NCI-H1436 treated with DMSO at 0.1 percent for 48 hours (cell line): ENCODE results near the gene DYNC1I1.

Experiments
- DNase-seq: peaks from one replicate; lab custom pipeline; 2025; lab: John Stamatoyannopoulos, UW

The DYNC1I1 gene

DNA sequence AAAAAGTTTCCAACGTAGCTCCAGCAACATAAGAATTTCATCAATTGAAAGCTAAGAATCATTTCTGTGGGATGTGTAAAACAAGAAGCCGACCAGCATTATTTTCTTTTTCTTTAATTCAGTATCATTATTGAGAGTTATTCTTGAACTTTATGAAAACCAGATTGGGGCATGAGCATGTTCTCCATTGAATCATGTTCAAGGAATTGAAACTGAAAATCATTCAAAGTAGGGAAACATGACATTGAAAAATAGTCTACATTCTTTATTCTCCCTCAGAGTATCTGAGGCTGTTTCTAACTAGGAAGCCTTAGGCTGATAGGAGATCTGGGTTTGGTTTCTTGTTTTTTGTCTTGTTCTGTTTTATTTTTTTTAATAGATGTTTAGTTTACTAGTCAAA lies 253.7 kb downstream of the DYNC1I1 start:
- DNase-seq, result no peak

DNA sequence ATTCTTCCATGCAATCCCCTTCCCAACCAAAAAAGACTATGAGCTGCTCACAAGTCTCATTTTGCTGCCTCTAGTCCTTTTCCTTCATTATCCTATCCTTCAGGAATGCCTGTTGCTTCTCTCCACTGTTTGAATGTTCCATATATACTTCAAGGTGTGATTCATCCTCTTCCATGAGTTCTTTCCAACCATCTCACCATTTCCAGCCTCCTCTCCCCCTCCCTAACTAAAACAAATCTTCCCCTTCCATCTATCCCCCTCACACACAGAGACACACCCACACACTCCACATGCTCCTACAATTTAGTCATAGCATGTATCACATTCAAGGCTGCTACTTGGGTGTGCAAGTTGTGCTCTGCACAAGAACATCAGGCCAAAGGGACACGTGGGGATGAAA lies 254.3 kb downstream of the DYNC1I1 start:
- no peak for DNase-seq

DNA sequence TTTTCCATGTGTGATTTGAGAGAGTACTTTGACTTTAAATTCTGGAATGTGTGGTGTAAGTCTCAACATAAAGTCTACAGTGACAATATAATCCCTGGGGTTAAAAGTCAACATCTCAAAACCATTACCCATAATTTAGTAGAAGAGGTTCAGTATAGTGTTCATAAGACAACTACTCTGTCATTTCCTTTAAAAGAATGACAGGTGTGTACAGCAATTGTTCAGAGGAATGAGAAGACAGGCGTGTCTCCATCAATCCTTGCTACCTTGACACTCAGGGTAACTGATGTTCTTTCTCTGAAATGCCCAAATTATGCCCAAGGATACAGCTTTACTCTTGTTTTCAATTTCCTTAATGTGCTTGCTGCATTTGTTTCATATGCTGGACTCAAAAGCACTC lies 256.4 kb downstream of the DYNC1I1 start:
- no peak for DNase-seq

DNA sequence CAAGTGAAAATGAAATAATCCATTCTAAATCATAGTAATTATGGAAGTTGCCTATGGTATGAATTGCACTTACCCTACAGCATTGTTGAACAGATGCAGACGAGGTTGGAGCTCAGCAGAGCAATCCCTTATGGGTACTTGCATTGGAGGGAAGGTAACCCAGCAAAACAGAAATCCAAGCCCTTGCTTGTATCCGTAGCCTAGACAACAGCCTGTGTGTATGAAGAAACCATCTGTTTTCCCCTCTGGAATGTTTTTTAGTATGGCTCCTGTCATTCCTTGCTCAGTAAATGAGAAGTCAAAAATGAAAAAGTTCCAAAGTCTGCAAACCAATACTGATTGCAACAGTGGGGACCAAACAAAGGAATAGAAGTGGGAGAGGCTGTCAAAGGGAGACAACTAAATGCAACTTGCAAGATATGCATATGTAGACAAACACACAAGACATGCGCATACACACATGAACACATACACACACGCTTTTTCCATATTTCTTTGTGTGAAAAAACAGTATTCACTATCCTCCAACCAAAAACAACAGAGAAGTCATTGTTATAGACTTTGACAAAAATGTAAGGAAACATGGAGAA lies 260.8 kb downstream of the DYNC1I1 start:
- DNase-seq, result no peak

DNA sequence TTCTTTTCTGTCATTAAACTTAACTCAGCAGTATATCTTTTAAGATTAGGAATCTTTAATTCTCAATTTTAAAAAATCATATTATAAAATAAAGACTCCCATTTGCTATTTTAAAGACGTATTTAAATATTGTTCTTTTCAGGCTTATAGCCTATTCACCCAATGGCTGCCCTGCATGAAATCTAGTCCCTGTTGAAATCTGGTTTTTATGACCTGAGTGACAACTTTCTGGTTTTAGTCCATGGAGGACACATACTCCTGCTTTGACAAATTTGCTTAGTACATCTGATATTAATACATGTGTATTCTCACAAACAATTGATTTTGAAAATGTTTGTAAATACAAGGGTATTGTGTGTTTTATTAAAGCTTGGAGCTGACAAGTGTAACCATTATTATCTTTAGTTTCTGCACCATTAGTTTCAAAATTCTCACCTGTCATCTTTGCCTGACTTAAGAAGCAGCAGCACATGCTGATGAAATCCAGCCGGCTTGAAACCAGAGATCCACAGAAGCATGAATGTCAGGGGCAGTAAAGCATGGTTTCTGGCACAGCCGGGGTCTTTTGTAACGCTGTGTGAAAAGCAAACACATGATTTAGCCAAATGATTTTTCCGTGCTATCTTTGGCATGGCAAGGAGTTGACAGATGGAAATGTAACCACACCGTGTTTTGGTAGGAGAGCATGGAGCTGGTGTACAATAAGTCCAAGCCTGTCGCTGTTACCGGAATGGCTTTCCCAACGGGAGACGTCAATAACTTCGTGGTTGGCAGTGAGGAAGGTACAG lies 262.8 kb downstream of the DYNC1I1 start:
- no peak for DNase-seq

DNA sequence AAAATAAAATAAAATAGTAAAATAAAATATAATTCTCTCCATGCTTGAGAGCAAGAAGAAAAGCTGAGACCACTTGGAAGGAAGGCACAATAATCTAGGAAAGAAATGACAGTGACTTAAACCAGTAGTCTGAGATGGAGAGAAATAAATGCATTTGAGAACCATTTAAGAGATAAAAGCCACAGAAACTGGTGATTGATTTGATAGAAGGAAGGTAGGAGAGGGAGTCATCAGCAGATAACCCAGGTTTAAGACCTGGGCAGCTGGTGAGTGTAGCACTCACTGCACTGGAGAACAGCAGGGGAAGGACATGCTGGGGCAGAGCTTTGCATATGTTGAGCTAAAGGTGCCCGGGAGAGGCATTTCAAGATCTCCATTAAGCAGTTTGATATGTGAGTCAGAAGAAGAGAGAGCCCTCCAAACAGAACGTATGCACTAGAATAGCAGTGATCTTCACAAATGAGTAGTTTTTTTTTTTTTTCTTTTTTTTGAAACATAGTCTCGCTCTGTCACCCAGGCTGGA lies 268.0 kb downstream of the DYNC1I1 start:
- DNase-seq, result no peak

DNA sequence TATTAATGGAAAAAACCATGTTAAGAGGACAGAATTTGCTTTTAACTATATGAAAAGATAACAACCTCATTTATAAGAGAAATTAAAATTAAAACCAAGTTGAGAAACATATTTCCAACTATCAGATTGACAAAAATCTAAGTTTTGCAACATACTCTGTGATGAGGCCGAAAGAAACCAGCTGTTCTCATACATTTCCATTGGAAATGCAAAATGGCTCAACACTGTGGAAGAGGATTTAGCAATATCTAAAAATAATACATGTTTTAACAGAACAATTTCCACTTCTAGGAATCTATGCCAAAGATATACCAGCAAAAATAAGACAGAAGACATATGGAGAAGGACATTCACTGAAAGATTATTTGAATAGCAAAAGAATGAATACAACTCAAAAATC lies 268.8 kb downstream of the DYNC1I1 start:
- no peak for DNase-seq

DNA sequence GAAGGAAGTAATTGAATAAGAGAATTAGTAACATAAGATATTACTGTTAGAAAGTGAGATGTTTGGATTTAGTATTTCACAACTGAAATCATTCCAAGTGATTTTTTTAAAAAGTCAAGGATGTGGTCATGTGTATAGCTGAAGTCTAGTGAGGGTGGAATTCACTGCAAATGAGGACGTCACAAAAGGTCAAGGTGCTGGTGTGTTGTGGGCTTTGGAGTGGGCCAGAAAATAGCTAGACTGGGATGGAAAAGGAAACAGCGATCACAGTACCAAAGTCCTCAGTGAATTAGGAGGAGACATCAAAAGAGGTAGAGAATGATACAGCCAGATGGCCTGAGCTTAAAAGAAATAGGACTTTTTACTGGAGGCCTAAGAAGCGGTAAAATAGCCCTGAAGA lies 272.8 kb downstream of the DYNC1I1 start:
- DNase-seq, result no peak

DNA sequence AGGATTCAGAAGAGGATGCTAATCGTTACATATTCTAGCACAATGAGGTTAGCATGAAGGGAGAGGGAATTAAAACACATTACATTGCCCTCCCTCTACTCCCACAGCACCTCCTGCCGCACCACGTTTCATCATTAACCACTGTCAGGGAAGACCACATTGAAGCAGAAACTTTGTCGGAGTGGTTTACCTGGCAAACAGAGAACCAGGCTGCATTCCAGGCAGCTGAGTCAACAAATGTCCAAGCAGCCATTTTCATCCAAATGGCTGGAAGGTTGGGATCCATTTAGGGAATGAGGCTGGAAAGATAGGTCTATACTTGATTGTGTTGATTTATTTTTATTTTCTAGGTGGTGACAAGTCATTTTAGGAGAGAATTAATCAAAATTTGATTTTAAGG lies 273.6 kb downstream of the DYNC1I1 start:
- no peak for DNase-seq

DNA sequence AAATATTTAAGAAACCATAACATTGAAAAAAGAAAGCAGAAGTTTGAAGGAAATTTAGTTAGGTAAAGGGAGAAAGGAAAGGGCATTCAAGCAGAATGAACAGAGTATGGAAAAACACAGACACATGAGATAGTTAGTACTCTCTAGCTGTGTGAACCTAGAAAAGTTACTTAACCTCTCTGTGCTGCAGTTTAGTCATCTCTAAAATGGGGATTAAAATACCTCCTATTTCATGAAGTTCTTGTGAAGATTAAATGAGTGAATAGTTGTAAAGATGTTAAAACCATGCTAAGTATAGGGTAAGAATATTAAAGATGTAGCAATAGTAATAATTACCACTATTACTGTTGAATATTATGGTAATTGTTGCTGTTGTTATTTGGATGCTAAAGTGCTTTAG lies 279.9 kb downstream of the DYNC1I1 start:
- no peak for DNase-seq

DNA sequence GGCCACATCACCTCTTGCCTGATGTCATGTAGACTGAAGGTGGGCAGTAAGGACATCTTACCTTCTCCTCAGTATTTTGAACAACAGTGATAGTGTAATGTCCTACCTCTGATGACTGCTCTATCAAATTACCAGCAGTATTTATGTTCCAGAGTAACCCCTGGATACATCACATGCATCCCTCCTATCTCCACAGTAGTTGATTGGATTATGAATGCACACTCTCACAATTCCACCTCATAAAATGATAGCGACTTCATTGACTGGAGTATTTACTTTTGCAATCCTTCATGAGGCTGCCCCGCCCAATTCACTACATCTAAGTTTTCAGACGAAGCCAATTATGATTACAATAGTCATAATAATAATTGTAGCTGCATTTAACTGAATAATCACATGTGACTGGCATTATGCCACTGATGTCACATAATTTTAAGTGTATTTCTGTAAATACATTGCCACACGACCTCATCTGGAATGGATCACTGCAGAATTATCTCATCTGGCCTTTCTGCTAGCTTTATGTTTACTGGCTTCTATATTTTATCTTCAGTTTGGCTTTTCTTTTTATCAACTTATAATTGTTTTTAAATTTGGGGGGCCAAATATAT lies 280.6 kb downstream of the DYNC1I1 start:
- DNase-seq, result no peak

DNA sequence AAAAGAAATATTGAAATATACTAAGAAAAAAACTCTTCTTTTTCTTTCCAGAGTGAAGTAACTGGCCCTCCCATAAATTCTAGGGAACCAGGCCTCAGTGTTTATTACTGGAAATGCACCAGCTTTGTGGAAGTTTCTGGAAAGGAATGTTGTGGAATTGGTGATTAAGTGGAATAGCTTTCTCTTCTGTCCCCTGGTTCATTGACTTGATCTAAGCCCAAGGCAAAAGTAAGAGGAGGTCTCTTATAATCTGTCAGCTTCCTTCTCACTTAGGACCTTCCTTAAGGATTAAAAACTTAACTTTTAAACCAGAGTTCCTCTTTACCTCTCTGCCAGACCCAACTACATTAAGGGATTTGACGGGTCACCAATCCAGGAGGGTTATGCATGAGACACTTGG lies 283.4 kb downstream of the DYNC1I1 start:
- no peak for DNase-seq

DNA sequence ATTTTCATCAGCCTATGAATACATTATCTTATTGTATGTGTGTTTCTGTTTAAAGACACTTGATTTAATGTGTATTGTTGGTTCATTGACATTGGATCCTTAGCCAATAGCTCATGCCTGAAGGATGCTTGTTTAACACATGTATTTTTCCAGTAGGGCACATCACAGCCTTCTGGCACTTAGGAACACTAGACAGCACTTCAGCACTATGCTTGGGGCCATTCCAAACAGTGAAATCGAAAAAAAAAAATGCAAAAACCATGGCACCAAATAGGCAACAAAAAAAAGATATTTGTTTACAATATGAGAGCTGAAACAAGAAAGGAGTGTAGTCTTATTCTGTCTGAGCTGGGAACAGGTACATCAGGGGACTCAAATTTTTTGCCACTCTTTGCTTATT lies 286.7 kb downstream of the DYNC1I1 start:
- DNase-seq, result no peak

DNA sequence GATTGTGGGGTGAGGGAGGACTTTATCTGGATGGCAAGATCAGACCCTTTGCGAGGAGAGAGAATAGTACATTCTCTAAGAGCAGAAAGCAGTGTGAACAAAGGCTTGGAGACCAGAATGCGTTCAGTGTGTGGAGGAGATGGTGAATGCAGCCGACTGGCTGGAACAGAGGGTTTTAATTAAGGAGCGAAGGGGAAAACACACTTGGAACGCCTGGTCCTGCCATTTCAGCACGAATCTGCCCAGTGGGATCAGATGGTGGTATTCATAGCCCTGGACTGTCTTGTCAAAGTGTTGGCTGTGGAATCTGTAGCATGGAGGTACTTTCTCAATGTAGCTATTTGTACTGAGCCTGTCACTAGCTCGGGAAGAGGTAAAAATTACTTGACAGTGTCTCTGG lies 288.7 kb downstream of the DYNC1I1 start:
- DNase-seq, result no peak

DNA sequence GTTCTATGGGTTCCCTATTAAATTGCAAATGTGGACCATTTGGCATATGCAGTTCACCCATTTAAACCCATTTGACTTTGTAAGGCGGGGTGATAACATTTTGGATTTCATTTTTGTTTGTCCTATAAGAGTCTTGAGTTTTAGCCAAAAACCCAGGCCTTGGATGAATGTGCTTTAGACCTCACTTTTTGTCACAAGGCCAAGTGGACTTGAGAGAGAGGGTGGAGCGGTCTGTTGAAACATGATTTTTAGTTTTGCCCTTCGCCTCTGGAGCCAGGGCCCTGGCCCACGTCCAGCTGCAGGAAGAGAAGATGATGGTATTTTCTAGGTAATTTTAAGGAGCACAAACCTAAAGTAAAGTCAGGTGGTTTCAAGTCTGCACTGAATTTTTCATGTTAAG lies 289.5 kb downstream of the DYNC1I1 start:
- no peak for DNase-seq

DNA sequence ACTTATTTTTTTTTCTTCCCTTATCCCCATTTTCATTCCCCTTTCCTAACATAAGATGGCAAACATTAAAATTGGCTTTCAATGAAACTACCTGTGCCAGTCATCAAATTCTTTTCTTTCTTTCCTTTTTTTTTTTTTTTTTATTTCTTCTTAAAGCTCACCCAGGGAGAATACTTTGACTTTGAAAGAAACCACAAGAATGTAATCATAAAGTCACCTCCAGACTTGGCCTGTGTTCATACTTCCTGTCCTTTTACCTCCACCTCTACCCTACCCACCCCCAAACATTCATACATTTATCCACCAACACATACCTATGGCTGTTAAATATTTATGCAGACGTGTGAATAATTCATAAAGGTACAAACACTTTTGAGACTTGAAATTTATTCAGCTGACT lies 295.0 kb downstream of the DYNC1I1 start:
- no peak for DNase-seq

DNA sequence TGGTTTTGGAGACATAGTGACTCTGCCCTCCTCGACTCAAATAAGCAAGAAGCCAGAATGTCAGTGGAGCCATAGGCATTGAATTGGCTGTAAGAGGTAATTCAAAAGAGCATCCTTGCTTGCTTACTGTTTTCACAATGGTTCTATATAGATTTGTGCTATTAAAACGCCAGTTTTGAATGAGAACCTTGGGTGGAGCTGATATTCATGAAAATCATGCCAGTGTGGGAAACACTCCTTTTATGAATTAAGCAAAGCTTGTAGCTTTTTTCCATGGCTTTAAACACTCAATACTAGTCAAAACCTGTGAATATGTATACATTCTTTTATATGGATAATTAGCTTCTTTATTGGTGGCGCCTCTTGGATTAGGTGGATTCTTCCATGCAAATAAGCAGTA lies 297.0 kb downstream of the DYNC1I1 start:
- no peak for DNase-seq

DNA sequence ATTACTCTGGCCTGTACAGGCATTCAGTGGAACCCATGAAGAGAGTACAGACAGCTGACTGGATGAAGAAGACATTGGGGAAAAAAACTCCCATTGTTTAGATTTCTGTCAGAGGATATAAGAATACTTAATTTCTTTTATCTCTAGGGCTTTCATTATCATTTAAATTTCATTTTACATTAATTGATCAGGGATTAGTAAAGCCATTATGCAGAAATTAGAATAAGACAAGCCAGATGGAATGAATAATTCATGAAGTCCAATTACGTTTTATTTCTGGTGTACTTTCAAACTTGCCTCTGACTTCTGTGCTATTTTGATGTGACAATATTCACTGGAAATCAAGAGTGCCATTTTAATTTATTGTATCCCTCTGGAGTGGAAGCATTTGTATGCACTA lies 302.5 kb downstream of the DYNC1I1 start:
- DNase-seq, result no peak

DNA sequence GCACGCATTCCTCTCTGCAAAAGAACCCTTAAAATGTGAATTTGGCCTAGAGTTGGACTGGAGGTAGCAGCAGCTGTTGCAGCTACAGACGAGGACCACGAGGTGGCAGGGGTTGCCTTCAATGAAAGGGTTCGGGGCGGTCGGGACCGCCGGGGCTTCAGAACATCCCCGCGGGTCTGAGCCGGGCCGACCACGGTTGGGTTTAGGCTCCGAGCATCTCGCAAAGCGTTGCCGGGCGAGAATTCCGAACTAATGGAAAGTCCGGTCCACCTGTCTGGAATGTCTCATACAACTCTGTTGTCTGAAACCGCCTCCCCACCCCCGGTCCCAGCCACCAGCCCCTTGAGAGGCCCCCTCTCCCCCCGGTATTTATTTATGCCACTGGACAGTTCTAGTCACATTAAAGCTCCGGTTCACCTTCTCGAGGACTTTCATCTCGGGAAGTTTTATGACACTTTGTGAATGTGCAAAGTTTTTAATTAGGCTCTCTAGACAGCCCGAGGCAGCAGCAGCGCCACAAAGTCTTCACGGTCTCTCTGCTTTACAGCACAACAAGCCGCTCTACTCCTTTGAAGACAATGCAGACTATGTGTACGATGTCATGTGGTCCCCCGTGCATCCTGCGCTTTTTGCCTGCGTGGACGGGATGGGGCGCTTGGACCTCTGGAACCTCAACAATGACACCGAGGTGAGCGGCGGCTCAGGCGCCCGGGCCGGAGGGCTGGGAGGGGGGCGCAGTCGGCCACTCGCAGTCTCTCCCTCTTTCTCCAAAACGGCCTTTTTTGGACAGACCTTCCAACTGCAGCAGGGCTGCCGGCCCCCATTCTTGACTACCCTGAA lies 303.4 kb downstream of the DYNC1I1 start:
- peak; percentile 52 for DNase-seq

DNA sequence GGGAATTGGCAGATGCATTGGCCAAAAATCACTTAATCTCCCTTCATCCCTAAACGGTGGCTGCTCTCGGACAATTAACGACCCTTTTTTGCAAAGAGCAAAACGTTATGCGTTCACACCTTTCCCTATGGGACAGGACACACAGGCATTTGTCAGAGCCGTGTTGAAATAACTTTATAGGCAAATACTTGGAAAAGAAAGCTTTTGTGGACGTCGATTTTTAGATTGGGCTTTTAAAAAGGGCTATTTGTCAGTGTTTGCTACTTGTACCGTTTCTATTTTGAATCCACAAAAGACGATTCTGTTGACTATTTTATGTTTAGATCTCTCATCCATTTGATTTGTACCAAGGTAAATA lies 304.0 kb downstream of the DYNC1I1 start:
- DNase-seq, result no peak

DNA sequence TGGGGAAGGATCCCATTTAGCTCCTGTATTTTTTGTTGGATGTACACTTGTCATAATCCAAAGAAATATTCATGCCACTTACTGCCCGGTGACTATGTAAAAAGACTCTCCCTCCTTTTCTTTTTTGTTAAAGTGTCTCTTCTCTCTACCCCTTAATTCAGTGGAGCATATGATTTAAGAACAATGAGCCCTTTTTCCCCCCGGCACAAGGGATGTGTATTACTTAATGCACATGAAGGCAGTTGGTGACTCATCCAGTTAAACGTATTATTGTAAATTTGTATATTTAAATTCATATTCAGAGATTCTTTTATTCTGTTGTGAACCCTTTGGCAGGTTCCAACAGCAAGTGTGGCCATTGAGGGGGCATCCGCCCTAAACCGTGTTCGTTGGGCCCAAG lies 307.7 kb downstream of the DYNC1I1 start:
- no peak for DNase-seq

DNA sequence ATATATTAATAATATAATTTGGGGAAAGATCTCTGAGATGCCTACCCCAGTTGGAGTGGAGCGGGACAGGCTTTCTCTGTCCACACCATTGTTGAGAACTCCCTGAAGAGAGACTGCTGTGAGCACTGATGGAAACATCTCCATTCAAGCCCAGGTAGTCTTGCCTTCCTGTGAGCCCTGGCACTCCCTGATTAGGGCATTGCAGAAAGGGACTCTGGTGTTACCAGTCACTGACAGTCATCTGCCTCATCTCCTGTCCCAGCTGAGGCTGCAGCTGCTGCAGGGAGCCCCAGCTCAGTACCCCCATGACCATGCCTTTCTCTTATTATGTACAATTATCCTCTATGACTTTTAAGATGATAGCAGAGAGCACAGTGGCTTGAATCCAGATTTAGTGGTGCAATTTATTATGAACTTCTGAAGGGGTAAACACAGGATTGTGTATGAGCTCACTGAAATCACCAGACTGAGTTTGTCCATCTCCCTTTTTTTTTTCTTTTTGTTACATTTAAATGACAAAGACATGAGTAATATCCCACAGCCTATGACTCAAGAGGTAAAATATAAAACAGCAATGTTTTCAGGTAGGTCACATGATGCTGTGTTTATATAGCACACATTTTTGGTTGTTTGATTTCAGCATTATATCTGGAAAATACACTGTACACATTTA lies 312.7 kb downstream of the DYNC1I1 start:
- peak; percentile 94 for DNase-seq
